GM18499 (cell line): Measurements from ENCODE around the gene FRMPD4.

Experiments used
- ATAC-seq: cut with Tn5 transposase; IDR thresholded peaks from one replicate; pipeline ENCODE4 v1.9.1; 2021; ENCODE audit warnings: moderate number of reproducible peaks; ENCODE audit not compliant: insufficient read depth, unreplicated experiment

The FRMPD4 gene

DNA sequence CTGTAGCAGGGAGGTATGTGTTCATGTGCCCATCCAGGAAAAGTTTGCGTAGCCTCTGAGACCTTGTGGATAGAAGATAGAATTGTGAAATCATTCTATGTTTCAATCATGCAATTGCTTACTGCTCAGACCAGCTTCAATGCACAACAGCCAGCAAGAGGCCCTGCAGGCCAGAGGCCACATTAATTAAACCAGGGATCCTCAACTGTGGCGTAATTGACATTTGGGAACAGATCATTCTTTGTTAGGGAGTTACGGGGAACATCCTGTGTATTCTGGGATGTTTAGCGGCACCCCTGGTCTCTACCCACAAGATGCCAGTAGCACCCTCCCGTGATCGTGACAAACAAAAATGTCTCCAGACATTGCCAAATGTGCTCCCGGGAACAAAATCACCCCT lies 566.4 kb downstream of the FRMPD4 start:
- no peak for ATAC-seq

DNA sequence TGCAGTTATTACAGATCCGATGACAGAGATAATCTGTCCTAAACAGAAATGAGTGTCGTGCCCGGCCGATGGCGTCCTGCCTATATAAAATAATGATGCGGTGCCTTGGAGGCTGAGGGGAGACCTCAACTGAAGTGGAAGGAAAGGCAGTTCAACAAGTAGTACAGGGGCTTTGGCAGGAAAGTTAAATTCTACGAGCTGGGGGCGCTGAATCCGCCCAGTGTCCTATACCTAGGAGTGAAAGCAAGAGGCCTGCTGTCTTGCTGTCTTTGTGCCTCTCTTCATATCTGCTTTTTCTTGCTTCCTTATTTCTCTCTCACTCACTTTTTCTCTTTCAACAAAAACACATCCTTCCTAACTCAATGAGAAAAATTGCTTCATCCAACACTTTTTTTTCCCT lies 570.8 kb downstream of the FRMPD4 start:
- ATAC-seq: no peak

DNA sequence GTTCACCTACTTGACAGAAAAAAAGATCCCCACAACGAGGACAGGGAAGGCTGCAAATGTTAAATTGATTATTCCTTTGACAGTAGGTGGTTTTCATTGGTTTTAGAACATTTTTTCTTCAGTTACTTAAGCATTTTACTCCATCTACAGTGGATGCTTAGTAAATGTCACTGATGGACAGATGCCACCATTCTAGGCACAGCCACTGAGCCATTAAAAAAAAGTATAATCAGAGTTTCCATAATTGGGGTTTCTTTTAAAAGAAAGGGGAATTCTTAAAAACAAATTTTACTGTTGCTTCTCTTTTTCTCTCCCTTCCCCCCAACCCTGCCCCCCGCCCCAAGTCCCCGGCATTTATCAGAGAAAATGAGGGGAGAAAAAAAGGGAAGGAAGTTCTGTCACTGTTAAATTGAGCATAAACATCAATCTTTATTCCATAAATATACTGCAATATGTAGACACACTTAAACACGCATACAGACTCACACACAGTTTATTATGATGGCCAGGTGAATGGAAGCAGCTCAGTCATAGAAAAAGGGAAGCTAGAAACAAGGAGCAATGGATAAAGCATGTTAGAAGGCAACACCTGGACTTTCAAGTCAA lies 573.3 kb downstream of the FRMPD4 start:
- ATAC-seq: no peak

DNA sequence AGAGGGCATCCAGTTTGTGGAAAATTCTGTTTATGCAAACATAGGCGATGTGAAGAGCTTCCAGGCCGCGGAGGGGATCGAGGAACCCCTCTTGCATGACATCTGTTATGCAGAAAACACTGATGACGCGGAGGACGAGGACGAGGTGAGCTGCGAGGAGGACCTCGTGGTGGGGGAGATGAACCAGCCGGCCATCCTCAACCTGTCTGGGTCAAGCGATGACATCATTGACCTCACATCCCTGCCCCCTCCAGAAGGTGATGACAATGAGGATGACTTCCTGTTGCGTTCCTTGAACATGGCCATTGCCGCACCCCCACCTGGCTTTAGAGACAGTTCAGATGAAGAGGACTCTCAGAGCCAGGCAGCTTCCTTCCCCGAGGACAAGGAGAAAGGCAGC lies 578.3 kb downstream of the FRMPD4 start:
- ATAC-seq: no peak

DNA sequence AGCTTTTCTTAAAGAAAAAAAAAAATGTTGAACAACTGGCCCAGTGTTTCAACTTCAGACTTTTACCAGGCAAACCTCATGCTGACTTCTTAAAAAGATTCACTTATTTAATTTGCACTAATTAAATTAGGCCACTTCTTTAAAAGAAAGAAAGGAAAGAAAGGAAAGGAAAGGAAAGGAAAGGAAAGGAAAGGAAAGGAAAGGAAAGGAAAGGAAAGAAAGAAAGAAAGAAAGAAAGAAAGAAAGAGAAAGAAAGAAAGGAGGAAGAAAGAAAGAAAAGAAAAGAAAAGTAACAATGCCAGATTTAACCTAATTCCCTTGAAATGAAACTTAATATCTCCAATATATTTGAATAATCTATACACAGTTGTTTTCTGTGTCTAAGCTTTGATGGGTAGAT lies 581.6 kb downstream of the FRMPD4 start:
- ATAC-seq: no peak

DNA sequence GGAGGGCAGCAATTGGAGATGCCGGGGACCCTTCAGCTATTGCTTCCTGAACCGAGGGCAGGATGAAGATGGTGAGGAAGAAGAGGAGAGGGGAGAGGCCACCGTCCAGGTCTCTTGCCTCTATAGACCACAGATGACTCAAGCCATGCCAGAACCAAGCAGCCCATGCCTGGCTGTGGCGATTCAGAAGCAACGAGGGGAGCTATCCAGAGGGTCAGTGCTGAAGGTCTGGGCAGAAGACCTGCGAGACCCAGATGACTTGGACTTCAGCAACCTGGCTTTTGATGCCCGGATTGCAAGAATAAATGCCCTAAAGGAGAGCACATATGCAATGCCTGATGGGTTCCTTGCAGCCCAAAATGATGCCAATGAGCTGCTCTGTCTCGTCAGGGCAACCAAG lies 582.8 kb downstream of the FRMPD4 start:
- no peak for ATAC-seq

DNA sequence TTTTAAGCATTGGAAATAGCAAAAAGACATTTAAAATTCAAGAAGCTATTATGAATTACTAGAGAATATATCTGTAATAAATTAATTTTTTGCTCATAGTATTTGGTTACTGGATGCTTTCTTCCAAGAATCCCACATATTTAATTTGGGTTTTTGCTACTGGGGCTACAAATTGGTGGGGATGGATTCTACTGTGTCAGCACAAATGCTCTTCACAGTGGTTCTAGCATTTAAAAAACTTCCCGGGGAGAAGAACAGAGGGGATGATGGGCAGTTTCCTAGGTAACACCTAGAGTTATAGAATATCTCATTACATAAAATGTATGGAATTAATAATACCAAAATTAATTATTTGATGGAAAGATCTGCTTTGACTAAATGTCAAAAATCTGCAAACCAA lies 584.0 kb downstream of the FRMPD4 start:
- no peak for ATAC-seq

DNA sequence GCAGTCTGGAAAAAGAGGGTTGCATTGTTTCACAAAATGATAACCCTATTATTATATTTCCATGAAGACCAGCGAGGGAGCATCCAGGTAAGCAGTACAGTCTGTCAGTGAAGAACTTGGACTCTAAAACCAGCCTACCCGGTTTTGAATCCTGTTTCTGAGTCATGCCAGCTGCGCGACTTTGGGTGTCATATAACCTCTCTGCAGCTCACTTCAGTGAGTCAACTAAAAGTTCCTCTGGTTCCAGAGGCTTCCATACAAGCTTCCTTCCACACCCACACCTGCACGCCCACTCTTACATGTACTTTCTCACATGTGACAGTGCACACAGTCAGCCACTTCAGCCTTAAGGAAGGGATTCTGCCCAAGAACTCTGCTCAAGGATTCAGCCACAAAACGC lies 603.1 kb downstream of the FRMPD4 start:
- ATAC-seq: no peak

DNA sequence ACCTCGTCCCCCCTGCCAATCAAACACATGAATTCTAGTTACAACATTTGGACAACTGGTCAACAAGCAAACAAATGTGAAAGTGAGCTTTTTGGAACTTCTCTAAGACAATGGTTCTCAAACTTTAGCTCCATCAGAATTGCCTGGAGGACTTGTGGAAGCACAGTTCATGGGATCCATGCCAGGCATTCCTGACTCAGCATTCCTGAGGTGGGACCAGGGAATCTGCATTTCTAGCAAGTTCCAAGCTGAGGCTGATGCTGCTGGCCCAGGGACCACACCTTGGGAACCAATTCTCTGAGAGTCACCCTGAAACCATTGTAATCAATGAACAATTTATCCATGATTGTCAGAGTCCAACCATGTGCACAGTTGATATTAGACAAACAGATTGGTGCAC lies 609.2 kb downstream of the FRMPD4 start:
- ATAC-seq: no peak

DNA sequence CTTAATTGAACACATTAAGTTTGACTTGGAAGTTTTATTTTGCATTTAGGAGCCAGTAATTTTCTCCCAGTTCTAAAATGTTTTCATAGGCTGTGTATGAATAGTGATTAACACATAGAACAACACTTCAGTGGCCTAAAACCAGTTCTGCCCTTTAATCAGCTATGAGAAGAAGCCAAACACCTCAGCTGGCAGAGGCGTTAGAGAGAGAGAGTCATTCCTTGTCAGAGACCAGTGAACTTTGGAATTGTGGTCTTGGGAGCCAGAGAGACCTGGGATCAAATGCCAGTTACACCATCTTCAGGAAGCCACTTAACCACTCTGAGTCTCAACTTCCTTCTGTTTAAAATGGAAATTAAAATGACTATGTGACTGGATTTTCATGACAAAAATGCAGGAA lies 613.6 kb downstream of the FRMPD4 start:
- ATAC-seq: no peak

DNA sequence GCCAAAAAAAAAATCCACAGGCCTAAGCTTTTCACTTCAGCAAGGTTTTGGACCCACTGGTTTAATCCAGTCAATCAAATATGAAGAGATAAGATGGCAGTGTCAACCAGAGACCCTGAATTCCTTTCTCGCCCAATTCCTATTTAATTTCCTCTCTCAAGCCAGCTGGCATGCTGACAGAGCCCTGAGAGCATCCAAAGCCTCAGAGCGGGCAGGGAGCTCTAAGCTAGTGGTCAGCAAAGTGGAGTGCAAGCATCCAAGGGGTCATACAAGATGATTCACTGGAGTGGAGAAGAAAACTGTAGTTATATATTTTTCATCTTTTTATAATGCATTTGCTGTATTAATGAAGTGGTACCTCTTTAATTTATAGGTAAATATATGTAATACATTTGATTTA lies 615.1 kb downstream of the FRMPD4 start:
- ATAC-seq: no peak

DNA sequence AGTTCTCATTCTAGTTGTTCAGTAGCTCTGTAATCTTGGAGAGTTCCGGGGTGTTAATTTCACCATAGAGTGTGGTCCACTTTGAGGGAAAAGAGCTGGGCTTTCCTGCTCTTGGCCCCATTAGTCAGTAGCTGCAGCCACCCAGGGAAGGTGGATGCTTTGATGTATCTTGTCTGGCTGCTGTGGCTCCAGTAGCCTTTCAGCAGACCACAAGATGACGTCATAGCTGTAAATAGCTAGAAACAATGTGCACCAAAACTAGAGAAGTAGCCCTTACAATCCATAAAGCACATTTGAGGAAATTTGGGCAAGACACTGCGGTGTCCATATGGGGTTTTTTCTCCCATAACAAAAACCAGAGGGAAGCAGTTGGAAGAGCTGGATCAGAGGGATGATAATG lies 620.0 kb downstream of the FRMPD4 start:
- no peak for ATAC-seq

DNA sequence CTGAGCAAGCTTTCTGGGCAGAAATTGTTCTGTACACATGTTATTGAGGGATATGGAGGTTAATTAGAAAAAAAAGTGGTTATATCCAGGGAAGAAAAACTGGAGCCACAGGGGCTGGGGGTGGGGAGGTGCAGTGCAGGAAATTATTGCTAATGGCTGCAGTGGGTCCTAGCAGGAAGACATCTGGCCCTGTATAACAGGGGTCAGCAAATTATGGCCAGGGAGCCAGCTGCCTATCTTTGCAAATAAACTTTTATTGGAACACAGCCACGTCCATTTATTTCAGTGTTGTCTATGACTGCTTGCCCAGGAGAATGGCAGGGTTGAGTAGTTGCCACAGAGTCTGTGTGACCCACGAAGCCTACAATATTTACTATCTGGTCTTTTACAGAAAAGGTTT lies 629.6 kb downstream of the FRMPD4 start:
- no peak for ATAC-seq

DNA sequence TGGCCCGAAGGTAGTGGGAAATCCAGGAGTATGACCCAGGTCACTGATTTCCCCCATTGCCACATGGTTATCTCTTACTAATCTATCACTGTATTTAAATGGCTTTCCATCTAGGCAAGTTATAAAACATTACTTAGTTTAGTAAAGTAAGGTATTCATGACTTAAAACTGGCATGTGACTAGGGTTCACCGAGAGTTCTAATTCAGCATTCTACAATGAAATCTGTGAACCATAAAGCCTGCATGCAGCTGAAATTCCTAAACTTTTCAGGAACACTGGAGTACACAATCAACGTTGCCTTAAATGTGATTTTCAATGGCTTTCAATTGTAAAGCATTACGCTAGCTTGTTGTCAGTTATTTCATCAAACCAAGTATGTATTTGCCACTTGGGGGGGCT lies 630.2 kb downstream of the FRMPD4 start:
- ATAC-seq: no peak

DNA sequence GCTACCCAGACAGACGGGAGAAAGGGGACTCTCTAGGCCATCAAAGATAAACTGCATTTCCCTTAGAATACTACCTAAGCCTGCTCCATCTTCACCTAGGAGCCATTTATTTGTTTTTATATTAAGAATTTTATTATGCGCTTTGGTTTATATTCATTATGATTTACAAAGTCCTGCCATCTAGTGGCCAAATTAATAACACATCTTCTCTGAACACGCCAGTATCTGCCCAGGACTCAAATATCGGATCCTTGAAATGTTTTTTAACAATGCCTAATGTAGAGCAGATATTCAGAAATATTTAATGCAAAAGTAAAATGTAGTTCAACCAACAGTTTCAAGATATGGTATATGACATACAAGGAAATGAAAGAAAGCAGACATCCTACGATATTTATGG lies 632.2 kb downstream of the FRMPD4 start:
- ATAC-seq: no peak

DNA sequence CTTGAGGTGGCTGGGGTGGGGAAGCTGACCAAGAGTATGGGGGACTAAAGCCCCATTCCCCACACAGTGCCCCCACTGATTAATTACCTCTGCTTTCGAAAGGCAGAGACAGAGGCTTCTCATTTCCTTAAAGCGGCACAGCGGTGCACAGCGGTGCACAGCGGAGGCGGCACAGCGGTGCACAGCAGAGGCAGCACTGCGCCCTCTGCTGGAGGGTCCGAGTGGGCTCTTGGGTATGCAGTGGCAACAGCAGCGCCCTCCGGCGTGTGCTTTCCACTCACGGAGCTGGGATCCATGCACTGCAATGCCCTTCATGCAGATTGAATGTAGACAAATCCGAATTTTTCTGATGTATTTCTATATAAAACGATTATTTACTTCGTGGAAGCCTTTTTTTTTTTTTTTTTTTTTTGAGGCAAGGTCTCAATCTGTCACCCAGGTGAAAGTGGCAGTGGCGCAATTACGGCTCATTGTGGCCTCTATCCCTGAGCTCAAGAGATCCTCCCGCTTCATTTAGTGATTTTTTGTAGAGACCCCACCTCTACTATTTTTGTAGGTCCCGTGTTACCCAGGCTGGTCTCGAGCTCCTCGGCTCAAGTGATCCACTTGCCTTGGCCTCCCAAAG lies 633.3 kb downstream of the FRMPD4 start:
- ATAC-seq: peak; percentile 84
